IMR-90 (cell line): ENCODE data around the gene SIRT5. TPM values are rescaled to one million over a fixed set of nuclear protein-coding genes. Genes with fewer than 3 reads are reported as not detected.

ENCODE experiments used
- ATAC-seq: fragments of 200-7000 bp; cut with Tn5 transposase; 2 replicates; pipeline ENCODE4 v1.9.1; 2020; ENCODE audit warnings: low read depth, mild to moderate bottlenecking, moderate library complexity
- BruUV-seq: library from RNA; stranded (reverse); fragments of 400-500 nt; replicated peaks from 2 replicates; lab custom pipeline; 2021; lab: Mats Ljungman, UMichigan
- CTCF ChIA-PET: fragments of 300-600 bp; formaldehyde crosslinking; extraction: SDS; loops from one replicate; lab custom pipeline; 2021; ENCODE audit warnings: antibody characterized with exemption; lab: Yijun Ruan, JAX
- POLR2A ChIA-PET: fragments of 300-600 bp; sonication (Branson Sonifier 250); formaldehyde crosslinking; loops from one replicate; lab custom pipeline; 2022; ENCODE audit warnings: antibody characterized with exemption; ENCODE audit not compliant: unreplicated experiment; lab: Charles Lee
- DNase-seq: peaks from one replicate; pipeline ENCODE4 v3.0.0; 2013
- H2AFZ ChIP-seq: replicated peaks from 2 replicates; pipeline ENCODE3; 2013; ENCODE audit warnings: low read length, mild to moderate bottlenecking; ENCODE audit not compliant: poor library complexity
- H2AK5ac ChIP-seq: 2 replicates; pipeline ENCODE4 v1.6.1; 2013; ENCODE audit warnings: low read depth, low read length, inconsistent platforms
- H2AK9ac ChIP-seq: replicated peaks from 2 replicates; pipeline ENCODE3; 2013; ENCODE audit warnings: mild to moderate bottlenecking, low read depth, low read length, moderate library complexity; ENCODE audit not compliant: poor library complexity
- H2BK120ac ChIP-seq: 2 replicates; pipeline ENCODE4 v1.6.1; 2013; ENCODE audit warnings: low read depth, low read length, inconsistent platforms
- H2BK15ac ChIP-seq: 3 replicates; pipeline ENCODE4 v1.6.1; 2013; ENCODE audit warnings: low read depth, low read length, inconsistent platforms
- H2BK20ac ChIP-seq: 2 replicates; pipeline ENCODE4 v1.6.1; 2013; ENCODE audit warnings: low read depth, mild to moderate bottlenecking, inconsistent platforms, low read length, moderate library complexity
- H2BK5ac ChIP-seq: 2 replicates; pipeline ENCODE4 v1.6.1; 2013; ENCODE audit warnings: mild to moderate bottlenecking, low read depth, low read length, inconsistent platforms; ENCODE audit not compliant: poor library complexity, severe bottlenecking
- H3K14ac ChIP-seq: replicated peaks from 2 replicates; pipeline ENCODE4 v1.6.1; 2013; ENCODE audit warnings: low read depth, low read length, inconsistent platforms
- H3K18ac ChIP-seq: 2 replicates; pipeline ENCODE4 v1.6.1; 2013; ENCODE audit warnings: low read depth, low read length, control low read depth
- H3K23ac ChIP-seq: 2 replicates; pipeline ENCODE4 v1.6.1; 2013; ENCODE audit warnings: low read depth, low read length, inconsistent platforms
- H3K27ac ChIP-seq: 2 replicates; pipeline ENCODE4 v1.5.1; 2013; ENCODE audit warnings: mild to moderate bottlenecking, control low read depth, low read length; ENCODE audit not compliant: insufficient read depth
- H3K27me3 ChIP-seq: 2 replicates; pipeline ENCODE4 v1.6.1; 2013; ENCODE audit warnings: low read length; ENCODE audit not compliant: control insufficient read depth, insufficient read depth
- H3K36me3 ChIP-seq: 2 replicates; pipeline ENCODE4 v1.6.1; 2013; ENCODE audit warnings: low read length, mixed read lengths; ENCODE audit not compliant: control insufficient read depth, insufficient read depth
- H3K4ac ChIP-seq: 2 replicates; pipeline ENCODE4 v1.6.1; 2013; ENCODE audit warnings: low read depth, low read length, inconsistent platforms
- H3K4me1 ChIP-seq: 2 replicates; pipeline ENCODE4 v1.6.1; 2013; ENCODE audit warnings: low read length, mixed read lengths; ENCODE audit not compliant: control insufficient read depth, insufficient read depth
- H3K4me2 ChIP-seq: 2 replicates; pipeline ENCODE4 v1.6.1; 2013; ENCODE audit warnings: low read depth, mild to moderate bottlenecking, control low read depth, low read length, moderate library complexity
- H3K4me3 ChIP-seq: 2 replicates; pipeline ENCODE4 v1.5.1; 2013; ENCODE audit warnings: low read depth, mild to moderate bottlenecking, control low read depth, low read length, moderate library complexity; ENCODE audit not compliant: insufficient read depth
- H3K56ac ChIP-seq: 2 replicates; pipeline ENCODE4 v1.6.1; 2013; ENCODE audit warnings: low read length, inconsistent platforms; ENCODE audit not compliant: insufficient read depth; ENCODE audit errors: extremely low read depth
- H3K79me1 ChIP-seq, 2 experiments: 2 replicates each; pipeline ENCODE4 v1.6.1; 2013; ENCODE audit warnings: low read length in 2 of 2, inconsistent platforms in 1 of 2, low read depth in 1 of 2
- H3K9ac ChIP-seq: 2 replicates; pipeline ENCODE4 v1.6.1; 2013; ENCODE audit warnings: low read depth, low read length, control low read depth
- H3K9me1 ChIP-seq: 2 replicates; pipeline ENCODE4 v1.6.1; 2013; ENCODE audit warnings: low read length, inconsistent platforms; ENCODE audit not compliant: insufficient read depth
- H3K9me3 ChIP-seq: 2 replicates; pipeline ENCODE4 v1.6.1; 2013; ENCODE audit warnings: low read length; ENCODE audit not compliant: control insufficient read depth, insufficient read depth
- H4K20me1 ChIP-seq: 2 replicates; pipeline ENCODE4 v1.6.1; 2013; ENCODE audit warnings: low read length, inconsistent platforms; ENCODE audit not compliant: insufficient read depth
- H4K5ac ChIP-seq: 2 replicates; pipeline ENCODE4 v1.6.1; 2013; ENCODE audit warnings: mild to moderate bottlenecking, low read depth, low read length, control low read depth
- H4K8ac ChIP-seq, 2 experiments: 2 replicates each; pipeline ENCODE4 v1.6.1; 2013; ENCODE audit warnings: low read depth in 2 of 2, low read length in 2 of 2, control low read depth in 1 of 2, inconsistent platforms in 1 of 2
- H4K91ac ChIP-seq: 2 replicates; pipeline ENCODE4 v1.6.1; 2013; ENCODE audit warnings: low read depth, low read length, inconsistent platforms; ENCODE audit not compliant: insufficient read depth
- CEBPB ChIP-seq: IDR thresholded peaks from 2 replicates; pipeline ENCODE4 v1.6.1; 2012; ENCODE audit warnings: low read depth, low read length, improper control_type of control experiment
- ELK1 ChIP-seq: fragments of 150-350 bp; IDR thresholded peaks from 2 replicates; pipeline ENCODE4 v1.6.1; 2016; ENCODE audit warnings: low read depth, mild to moderate bottlenecking, low read length, moderate library complexity, borderline replicate concordance
- MAZ ChIP-seq: IDR thresholded peaks from 2 replicates; pipeline ENCODE4 v1.6.1; 2012; ENCODE audit warnings: low read depth, mild to moderate bottlenecking, low read length, improper control_type of control experiment, moderate library complexity, borderline replicate concordance
- RAD21 ChIP-seq: IDR thresholded peaks from 2 replicates; pipeline ENCODE4 v1.6.1; 2012; ENCODE audit warnings: low read length, improper control_type of control experiment
- WGBS, 2 experiments: methylation state at CpG; one replicate each; pipeline versions ENCODE4 v1.1.5 to v1.1.7; 2013; ENCODE audit warnings: missing lambda C conversion rate in 2 of 2; ENCODE audit not compliant: insufficient read length in 1 of 2; ENCODE audit errors: extremely low coverage in 2 of 2; 5-methylcytosine and 5-hydroxymethylcytosine counted together
- dilution Hi-C: fragments of 300-500 bp; cut with HindIII; formaldehyde crosslinking; loops from one replicate; pipeline ENCODE4 v1.14.3; 2018; ENCODE audit warnings: low sequenced_read_pairs; ENCODE audit not compliant: unreplicated experiment
- in situ Hi-C: fragments of 300-500 bp; cut with MboI; formaldehyde crosslinking; loops from 3 replicates; pipeline ENCODE4 v1.14.3; 2019; ENCODE audit warnings: low sequenced_read_pairs, inconsistent platforms, mixed read lengths
- intact Hi-C: fragments of 100-400 bp; cut with micrococcal nuclease; formaldehyde crosslinking; loops from 2 replicates; pipeline ENCODE4 v1.10.0; 2022
- polyA plus RNA-seq, 3 experiments: library from polyadenylated mRNA; depleted of rRNA; stranded (reverse); fragments of >200 nt; gene quantifications; 2 replicates each; pipeline ENCODE4 v1.2.3, GENCODE V29; 2012; ENCODE audit warnings: low replicate concordance in 1 of 3
- total RNA-seq: library from RNA; depleted of rRNA; stranded (reverse); fragments of >200 nt; gene quantifications from 2 replicates; pipeline ENCODE4 v1.2.3, GENCODE V29; 2012
- TF ChIP-seq, protein P1 (sequence below): conservative IDR thresholded peaks from 2 replicates; pipeline ENCODE4 v1.5.1; 2012; ENCODE audit warnings: mild to moderate bottlenecking, low read depth, low read length, improper control_type of control experiment

SIRT5 gene
- total and polyA plus RNA-seq, 2 of the 4 experiments (the other 2 are of a cell fraction): 4.7 to 5.2 TPM

DNA sequence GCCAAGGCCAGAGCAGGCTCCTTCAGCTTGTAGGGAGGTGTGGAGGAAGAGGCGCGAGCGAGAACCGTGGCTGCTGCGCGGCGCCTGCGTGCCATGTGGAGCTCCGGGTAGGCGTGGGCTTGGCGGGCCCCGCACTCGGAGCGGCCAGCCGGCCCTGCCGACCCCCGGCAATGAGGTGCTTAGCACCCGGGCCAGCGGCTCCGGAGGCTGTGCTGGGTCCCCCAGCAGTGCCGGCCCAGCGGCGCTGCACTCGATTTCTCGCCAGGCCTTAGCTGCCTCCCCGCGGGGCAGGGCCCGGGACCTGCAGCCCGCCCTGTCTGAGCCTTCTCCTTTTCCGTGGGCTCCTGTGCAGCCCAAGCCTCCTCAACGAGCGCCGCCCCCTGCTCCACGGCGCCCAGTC lies 32.9 kb upstream of the SIRT5 start:
- ChIA-PET CTCF (no interaction called here), POLR2A (no interaction called here)
- intact Hi-C loops: no loop called here
- no peak overlapping the region for H3K56ac ChIP-seq
- H2AFZ ChIP-seq: no peak overlapping the region
- dilution Hi-C loops: no loop called here
- no peak overlapping the region for H3K4me2 ChIP-seq
- H4K91ac ChIP-seq: no peak overlapping the region
- no peak overlapping the region for H3K4ac ChIP-seq
- H3K23ac ChIP-seq: no peak overlapping the region
- H3K14ac ChIP-seq: no peak overlapping the region
- H2AK9ac ChIP-seq: no peak overlapping the region
- H2BK120ac ChIP-seq: no peak overlapping the region
- no peaks in the 10 kb centered on the region for H3K79me1 ChIP-seq
- H2AK5ac ChIP-seq: no peak overlapping the region
- H2BK20ac ChIP-seq: no peak overlapping the region
- H2BK15ac ChIP-seq: no peak overlapping the region
- H3K18ac ChIP-seq: no peak overlapping the region
- H3K4me3 ChIP-seq: no peak overlapping the region
- no peak overlapping the region for H3K27ac ChIP-seq
- DNase-seq (no peak), ATAC-seq (no peak)
- no peaks in the 10 kb centered on the region for H3K9me3 ChIP-seq
- no peak overlapping the region for H4K8ac ChIP-seq
- H3K9me1 ChIP-seq: no peaks in the 10 kb centered on the region
- no peak overlapping the region for H2BK5ac ChIP-seq
- H4K5ac ChIP-seq: no peak overlapping the region
- in situ Hi-C loops: loop anchor here (25.0 kb wide), 1 partner anchor 354 kb away; no protein-coding TSS in a partner anchor
- no TSS peak for BruUV-seq
- H3K36me3 ChIP-seq: no peaks in the 10 kb centered on the region
- no peaks in the 10 kb centered on the region for H3K4me1 ChIP-seq
- no peak overlapping the region for H3K9ac ChIP-seq
- no peaks in the 10 kb centered on the region; the same call in none of the 2 replicates for H3K27me3 ChIP-seq
- H4K20me1 ChIP-seq: no peaks in the 10 kb centered on the region
- 95% methylated on average over 30 of the region's 35 CpGs; no CpG with 5 or more reads in 1 of the 2 experiments for WGBS, 2 experiments
- TF ChIP-seq, protein P1, sequence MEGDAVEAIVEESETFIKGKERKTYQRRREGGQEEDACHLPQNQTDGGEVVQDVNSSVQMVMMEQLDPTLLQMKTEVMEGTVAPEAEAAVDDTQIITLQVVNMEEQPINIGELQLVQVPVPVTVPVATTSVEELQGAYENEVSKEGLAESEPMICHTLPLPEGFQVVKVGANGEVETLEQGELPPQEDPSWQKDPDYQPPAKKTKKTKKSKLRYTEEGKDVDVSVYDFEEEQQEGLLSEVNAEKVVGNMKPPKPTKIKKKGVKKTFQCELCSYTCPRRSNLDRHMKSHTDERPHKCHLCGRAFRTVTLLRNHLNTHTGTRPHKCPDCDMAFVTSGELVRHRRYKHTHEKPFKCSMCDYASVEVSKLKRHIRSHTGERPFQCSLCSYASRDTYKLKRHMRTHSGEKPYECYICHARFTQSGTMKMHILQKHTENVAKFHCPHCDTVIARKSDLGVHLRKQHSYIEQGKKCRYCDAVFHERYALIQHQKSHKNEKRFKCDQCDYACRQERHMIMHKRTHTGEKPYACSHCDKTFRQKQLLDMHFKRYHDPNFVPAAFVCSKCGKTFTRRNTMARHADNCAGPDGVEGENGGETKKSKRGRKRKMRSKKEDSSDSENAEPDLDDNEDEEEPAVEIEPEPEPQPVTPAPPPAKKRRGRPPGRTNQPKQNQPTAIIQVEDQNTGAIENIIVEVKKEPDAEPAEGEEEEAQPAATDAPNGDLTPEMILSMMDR: no peak
- TF ChIP-seq MAZ: no peak
- no peak for TF ChIP-seq CEBPB
- no peak for TF ChIP-seq ELK1
- TF ChIP-seq RAD21: no peak
